HepG2 (cell line): ENCODE data around the gene TEX261. TPM values are rescaled to one million over a fixed set of nuclear protein-coding genes. Genes with fewer than 3 reads are reported as not detected.

Experiments used
- CEBPB ChIP-seq: IDR thresholded peaks from 2 replicates; pipeline ENCODE4 v1.6.1; 2011; ENCODE audit warnings: low read depth, low read length, improper control_type of control experiment, borderline replicate concordance
- HDAC6 ChIP-seq: fragments of 200-600 bp; sonication (generic); IDR thresholded peaks from 2 replicates; pipeline ENCODE4 v1.7.0; 2017; ENCODE audit warnings: mild to moderate bottlenecking, antibody characterized with exemption, low read length, low read depth
- PRDM15 ChIP-seq: sonication (generic); formaldehyde crosslinking; IDR thresholded peaks from 2 replicates; pipeline ENCODE4 v1.4.0; 2020; ENCODE audit warnings: missing genetic modification reagents
- SKIL ChIP-seq: sonication (generic); formaldehyde crosslinking; IDR thresholded peaks from 2 replicates; pipeline ENCODE4 v1.8.0; 2022; ENCODE audit warnings: missing genetic modification reagents, mild to moderate bottlenecking, moderate library complexity, borderline replicate concordance
- TEF ChIP-seq: sonication (generic); formaldehyde crosslinking; IDR thresholded peaks from 2 replicates; pipeline ENCODE4 v1.5.0; 2020; ENCODE audit warnings: missing genetic modification reagents
- ZNF530 ChIP-seq: sonication (generic); formaldehyde crosslinking; IDR thresholded peaks from 2 replicates; pipeline ENCODE4 v1.5.0; 2020; ENCODE audit warnings: low read depth, mild to moderate bottlenecking, missing genetic modification reagents
- polyA plus RNA-seq, 8 experiments: library from polyadenylated mRNA; depleted of rRNA in 3 of 8; stranded (reverse) in 7 of 8; unstranded in 1 of 8; fragments of >200 nt; fragmentation: Illumina TruSeq in 4 of 8; extraction: Trizol in 4 of 8; gene quantifications; 2 replicates each; pipeline versions ENCODE4 v1.2.1 to v1.2.3, GENCODE V29; 2011 to 2016; ENCODE audit warnings: low read depth in 4 of 8, missing spikeins in 1 of 8, mixed read lengths in 1 of 8; ENCODE audit not compliant: insufficient read depth in 1 of 8
- total RNA-seq, 5 experiments: library from RNA; depleted of rRNA; stranded (reverse); fragments of >200 nt; fragmentation: Illumina TruSeq; extraction: Trizol; gene quantifications; 2 replicates each; pipeline ENCODE4 v1.2.3, GENCODE V29; 2016; ENCODE audit warnings: low read depth in 1 of 5
- TF ChIP-seq, protein P1 (sequence below): sonication (generic); formaldehyde crosslinking; IDR thresholded peaks from 2 replicates; pipeline ENCODE4 v1.5.0; 2020; ENCODE audit warnings: missing genetic modification reagents, mild to moderate bottlenecking, borderline replicate concordance
- TF ChIP-seq, protein P2 (sequence below): sonication (generic); formaldehyde crosslinking; IDR thresholded peaks from 2 replicates; pipeline ENCODE4 v1.4.0; 2020; ENCODE audit warnings: missing genetic modification reagents
- TF ChIP-seq, protein P3 (sequence below): IDR thresholded peaks from 2 replicates; pipeline ENCODE4 v1.6.1; 2016; ENCODE audit warnings: missing biosample characterization, missing genetic modification reagents, low read depth
- TF ChIP-seq, protein P4 (sequence below): sonication (generic); formaldehyde crosslinking; IDR thresholded peaks from 2 replicates; pipeline ENCODE4 v1.4.0; 2020; ENCODE audit warnings: mild to moderate bottlenecking, missing genetic modification reagents

The TEX261 gene
- total and polyA plus RNA-seq, 2 of the 13 experiments (the other 11 are each of a cell fraction or from before 2014, with no cell fraction given): 43.8 to 78.7 TPM

DNA sequence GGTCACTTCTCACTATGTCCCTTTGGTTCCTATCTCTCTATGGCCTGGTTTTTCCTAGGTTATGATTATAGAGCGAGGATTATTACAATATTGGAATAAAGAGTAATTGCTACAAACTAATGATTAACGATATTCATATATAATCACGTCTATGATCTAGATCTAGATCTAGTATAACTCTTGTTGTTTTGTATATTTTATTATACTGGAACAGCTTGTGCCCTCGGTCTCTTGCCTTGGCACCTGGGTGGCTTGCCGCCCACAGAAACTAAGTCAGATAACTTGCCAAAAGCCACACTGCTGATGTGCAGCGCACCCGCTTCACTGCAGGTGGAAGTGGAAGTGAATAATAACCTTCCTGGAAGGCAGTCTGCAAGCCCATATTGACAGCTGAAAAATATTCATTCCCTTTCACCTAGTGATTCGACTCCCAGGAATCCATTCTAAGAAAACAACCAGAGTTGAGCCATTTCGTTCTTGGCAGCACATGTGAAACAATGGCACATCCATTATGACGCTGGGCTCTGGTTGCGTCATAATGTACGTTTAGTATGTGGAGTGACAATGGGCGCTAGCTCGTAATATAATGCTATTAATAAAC lies 17.0 kb downstream of the TEX261 start (continued):
- TF ChIP-seq, protein P1, sequence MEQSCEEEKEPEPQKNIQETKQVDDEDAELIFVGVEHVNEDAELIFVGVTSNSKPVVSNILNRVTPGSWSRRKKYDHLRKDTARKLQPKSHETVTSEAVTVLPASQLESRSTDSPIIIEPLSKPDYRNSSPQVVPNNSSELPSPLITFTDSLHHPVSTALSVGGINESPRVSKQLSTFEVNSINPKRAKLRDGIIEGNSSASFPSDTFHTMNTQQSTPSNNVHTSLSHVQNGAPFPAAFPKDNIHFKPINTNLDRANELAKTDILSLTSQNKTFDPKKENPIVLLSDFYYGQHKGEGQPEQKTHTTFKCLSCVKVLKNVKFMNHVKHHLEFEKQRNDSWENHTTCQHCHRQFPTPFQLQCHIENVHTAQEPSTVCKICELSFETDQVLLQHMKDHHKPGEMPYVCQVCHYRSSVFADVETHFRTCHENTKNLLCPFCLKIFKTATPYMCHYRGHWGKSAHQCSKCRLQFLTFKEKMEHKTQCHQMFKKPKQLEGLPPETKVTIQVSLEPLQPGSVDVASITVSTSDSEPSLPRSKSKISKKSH (CRISPR knock-in tag): no peak
- TF ChIP-seq ZNF530 (CRISPR knock-in tag) (no peak), HDAC6 (no peak), SKIL (CRISPR knock-in tag) (no peak), PRDM15 (CRISPR knock-in tag) (no peak), CEBPB (peak; percentile 90), TEF (no peak)
- TF ChIP-seq, protein P2, sequence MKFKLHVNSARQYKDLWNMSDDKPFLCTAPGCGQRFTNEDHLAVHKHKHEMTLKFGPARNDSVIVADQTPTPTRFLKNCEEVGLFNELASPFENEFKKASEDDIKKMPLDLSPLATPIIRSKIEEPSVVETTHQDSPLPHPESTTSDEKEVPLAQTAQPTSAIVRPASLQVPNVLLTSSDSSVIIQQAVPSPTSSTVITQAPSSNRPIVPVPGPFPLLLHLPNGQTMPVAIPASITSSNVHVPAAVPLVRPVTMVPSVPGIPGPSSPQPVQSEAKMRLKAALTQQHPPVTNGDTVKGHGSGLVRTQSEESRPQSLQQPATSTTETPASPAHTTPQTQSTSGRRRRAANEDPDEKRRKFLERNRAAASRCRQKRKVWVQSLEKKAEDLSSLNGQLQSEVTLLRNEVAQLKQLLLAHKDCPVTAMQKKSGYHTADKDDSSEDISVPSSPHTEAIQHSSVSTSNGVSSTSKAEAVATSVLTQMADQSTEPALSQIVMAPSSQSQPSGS (CRISPR knock-in tag): no peak
- TF ChIP-seq, protein P3, sequence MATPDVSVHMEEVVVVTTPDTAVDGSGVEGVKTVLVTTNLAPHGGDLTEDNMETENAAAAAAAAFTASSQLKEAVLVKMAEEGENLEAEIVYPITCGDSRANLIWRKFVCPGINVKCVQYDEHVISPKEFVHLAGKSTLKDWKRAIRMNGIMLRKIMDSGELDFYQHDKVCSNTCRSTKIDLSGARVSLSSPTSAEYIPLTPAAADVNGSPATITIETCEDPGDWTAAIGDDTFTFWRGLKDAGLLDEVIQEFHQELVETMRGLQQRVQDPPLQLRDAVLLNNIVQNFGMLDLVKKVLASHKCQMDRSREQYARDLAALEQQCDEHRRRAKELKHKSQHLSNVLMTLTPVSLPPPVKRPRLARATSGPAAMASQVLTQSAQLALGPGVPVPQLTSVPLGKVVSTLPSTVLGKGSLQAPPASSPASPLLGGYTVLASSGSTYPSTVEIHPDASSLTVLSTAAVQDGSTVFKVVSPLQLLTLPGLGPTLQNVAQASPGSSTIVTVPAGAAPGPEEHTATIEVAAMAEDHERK (CRISPR knock-in tag): no peak
- TF ChIP-seq, protein P4, sequence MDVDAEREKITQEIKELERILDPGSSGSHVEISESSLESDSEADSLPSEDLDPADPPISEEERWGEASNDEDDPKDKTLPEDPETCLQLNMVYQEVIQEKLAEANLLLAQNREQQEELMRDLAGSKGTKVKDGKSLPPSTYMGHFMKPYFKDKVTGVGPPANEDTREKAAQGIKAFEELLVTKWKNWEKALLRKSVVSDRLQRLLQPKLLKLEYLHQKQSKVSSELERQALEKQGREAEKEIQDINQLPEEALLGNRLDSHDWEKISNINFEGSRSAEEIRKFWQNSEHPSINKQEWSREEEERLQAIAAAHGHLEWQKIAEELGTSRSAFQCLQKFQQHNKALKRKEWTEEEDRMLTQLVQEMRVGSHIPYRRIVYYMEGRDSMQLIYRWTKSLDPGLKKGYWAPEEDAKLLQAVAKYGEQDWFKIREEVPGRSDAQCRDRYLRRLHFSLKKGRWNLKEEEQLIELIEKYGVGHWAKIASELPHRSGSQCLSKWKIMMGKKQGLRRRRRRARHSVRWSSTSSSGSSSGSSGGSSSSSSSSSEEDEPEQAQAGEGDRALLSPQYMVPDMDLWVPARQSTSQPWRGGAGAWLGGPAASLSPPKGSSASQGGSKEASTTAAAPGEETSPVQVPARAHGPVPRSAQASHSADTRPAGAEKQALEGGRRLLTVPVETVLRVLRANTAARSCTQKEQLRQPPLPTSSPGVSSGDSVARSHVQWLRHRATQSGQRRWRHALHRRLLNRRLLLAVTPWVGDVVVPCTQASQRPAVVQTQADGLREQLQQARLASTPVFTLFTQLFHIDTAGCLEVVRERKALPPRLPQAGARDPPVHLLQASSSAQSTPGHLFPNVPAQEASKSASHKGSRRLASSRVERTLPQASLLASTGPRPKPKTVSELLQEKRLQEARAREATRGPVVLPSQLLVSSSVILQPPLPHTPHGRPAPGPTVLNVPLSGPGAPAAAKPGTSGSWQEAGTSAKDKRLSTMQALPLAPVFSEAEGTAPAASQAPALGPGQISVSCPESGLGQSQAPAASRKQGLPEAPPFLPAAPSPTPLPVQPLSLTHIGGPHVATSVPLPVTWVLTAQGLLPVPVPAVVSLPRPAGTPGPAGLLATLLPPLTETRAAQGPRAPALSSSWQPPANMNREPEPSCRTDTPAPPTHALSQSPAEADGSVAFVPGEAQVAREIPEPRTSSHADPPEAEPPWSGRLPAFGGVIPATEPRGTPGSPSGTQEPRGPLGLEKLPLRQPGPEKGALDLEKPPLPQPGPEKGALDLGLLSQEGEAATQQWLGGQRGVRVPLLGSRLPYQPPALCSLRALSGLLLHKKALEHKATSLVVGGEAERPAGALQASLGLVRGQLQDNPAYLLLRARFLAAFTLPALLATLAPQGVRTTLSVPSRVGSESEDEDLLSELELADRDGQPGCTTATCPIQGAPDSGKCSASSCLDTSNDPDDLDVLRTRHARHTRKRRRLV (CRISPR knock-in tag): no peak
